Suprapubic skin (tissue), 4 donors: ENCODE results near the gene ATP5F1E.

Source experiments
- EP300 ChIP-seq: sonication (generic); formaldehyde crosslinking; IDR thresholded peaks from one replicate; pipeline ENCODE4 v1.6.1; 2017; ENCODE audit warnings: antibody characterized with exemption
- POLR2A ChIP-seq, 2 donors: fragments of 450-650 bp; IDR thresholded peaks; one replicate each; pipeline ENCODE4 v1.6.1; 2017; ENCODE audit warnings: antibody characterized with exemption in 2 of 2, mild to moderate bottlenecking in 2 of 2, moderate library complexity in 2 of 2
- POLR2AphosphoS5 ChIP-seq, 3 donors: sonication (generic); formaldehyde crosslinking; IDR thresholded peaks; one replicate each; pipeline ENCODE4 v1.6.1; 2017; ENCODE audit warnings: antibody characterized with exemption in 3 of 3
- TF ChIP-seq, protein P1 (sequence below), 2 donors: fragments of 200-600 bp in 1 of 2; fragments of 450-650 bp in 1 of 2; sonication (generic) in 1 of 2; IDR thresholded peaks; one replicate each; pipeline ENCODE4 v1.5.1; 2016 to 2019; ENCODE audit warnings: antibody characterized with exemption in 2 of 2, mild to moderate bottlenecking in 1 of 2, moderate library complexity in 1 of 2

DNA sequence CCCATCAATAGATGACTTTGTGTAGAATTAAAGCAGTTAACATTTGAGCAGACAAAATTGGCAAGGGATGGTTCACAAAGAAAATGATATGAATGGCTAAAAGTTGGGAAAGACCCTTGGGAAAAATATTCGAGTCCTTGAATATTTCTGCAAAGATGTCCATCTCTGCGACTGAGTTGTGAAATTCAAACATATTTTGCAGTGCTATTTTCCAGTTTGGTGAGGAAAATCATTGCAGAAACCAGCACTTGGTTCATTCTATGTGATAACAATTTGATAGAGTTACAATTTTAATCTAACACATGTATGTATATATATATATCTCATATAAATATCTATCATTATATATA lies 16.5 kb upstream of the ATP5F1E start:
- TF ChIP-seq, protein P1, sequence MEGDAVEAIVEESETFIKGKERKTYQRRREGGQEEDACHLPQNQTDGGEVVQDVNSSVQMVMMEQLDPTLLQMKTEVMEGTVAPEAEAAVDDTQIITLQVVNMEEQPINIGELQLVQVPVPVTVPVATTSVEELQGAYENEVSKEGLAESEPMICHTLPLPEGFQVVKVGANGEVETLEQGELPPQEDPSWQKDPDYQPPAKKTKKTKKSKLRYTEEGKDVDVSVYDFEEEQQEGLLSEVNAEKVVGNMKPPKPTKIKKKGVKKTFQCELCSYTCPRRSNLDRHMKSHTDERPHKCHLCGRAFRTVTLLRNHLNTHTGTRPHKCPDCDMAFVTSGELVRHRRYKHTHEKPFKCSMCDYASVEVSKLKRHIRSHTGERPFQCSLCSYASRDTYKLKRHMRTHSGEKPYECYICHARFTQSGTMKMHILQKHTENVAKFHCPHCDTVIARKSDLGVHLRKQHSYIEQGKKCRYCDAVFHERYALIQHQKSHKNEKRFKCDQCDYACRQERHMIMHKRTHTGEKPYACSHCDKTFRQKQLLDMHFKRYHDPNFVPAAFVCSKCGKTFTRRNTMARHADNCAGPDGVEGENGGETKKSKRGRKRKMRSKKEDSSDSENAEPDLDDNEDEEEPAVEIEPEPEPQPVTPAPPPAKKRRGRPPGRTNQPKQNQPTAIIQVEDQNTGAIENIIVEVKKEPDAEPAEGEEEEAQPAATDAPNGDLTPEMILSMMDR (IDR thresholded peaks at IDR 0.05): no peak
- TF ChIP-seq POLR2A (IDR thresholded peaks at IDR 0.05) (no peak), EP300 (no peak), POLR2AphosphoS5 (IDR thresholded peaks at IDR 0.05) (no peak)
